HepG2 (cell line): ENCODE measurements around the gene GRAMD4. TPM values are rescaled to one million over a fixed set of nuclear protein-coding genes. Genes with fewer than 3 reads are reported as not detected.

Source experiments
- ATF7-NPFF ChIP-seq: sonication (generic); formaldehyde crosslinking; IDR thresholded peaks from 2 replicates; pipeline ENCODE4 v1.8.1; 2023; ENCODE audit warnings: mild to moderate bottlenecking, low read depth, missing genetic modification reagents, moderate library complexity
- CHCHD3 ChIP-seq: sonication (generic); formaldehyde crosslinking; IDR thresholded peaks from 2 replicates; pipeline ENCODE4 v1.8.0; 2022; ENCODE audit warnings: mild to moderate bottlenecking, missing genetic modification reagents, moderate library complexity
- HCFC1 ChIP-seq: fragments of 150-350 bp; IDR thresholded peaks from 2 replicates; pipeline ENCODE4 v1.6.1; 2014; ENCODE audit warnings: low read depth, low read length
- HNRNPUL1 ChIP-seq: fragments of 200-400 bp; formaldehyde crosslinking; IDR thresholded peaks from 2 replicates; pipeline ENCODE4 v1.6.1; 2017; ENCODE audit warnings: low read depth, mild to moderate bottlenecking, low read length, moderate library complexity
- JUN ChIP-seq: sonication (generic); formaldehyde crosslinking; IDR thresholded peaks from 2 replicates; pipeline ENCODE4 v1.4.0; 2020; ENCODE audit warnings: mild to moderate bottlenecking, missing genetic modification reagents
- KDM1A ChIP-seq: IDR thresholded peaks from 2 replicates; pipeline ENCODE4 v1.6.1; 2016; ENCODE audit warnings: missing compliant biosample characterization
- KDM5A ChIP-seq: fragments of 200-600 bp; sonication (generic); IDR thresholded peaks from 2 replicates; pipeline ENCODE4 v1.7.0; 2018; ENCODE audit warnings: antibody characterized with exemption, mild to moderate bottlenecking, low read length, borderline replicate concordance
- KLF12 ChIP-seq: sonication (generic); formaldehyde crosslinking; IDR thresholded peaks from 2 replicates; pipeline ENCODE4 v1.4.0; 2020; ENCODE audit warnings: missing genetic modification reagents, borderline replicate concordance
- RBM22 ChIP-seq: fragments of 200-400 bp; formaldehyde crosslinking; optimal IDR thresholded peaks from 2 replicates; pipeline ENCODE3; 2017; ENCODE audit warnings: mild to moderate bottlenecking, low read length, moderate library complexity
- SAP130 ChIP-seq: IDR thresholded peaks from 2 replicates; pipeline ENCODE4 v1.6.1; 2016; ENCODE audit warnings: low read depth
- SATB2 ChIP-seq: sonication (generic); formaldehyde crosslinking; IDR thresholded peaks from 2 replicates; pipeline ENCODE4 v1.5.0; 2020; ENCODE audit warnings: missing genetic modification reagents
- ZFP37 ChIP-seq: sonication (generic); formaldehyde crosslinking; IDR thresholded peaks from 2 replicates; pipeline ENCODE4 v1.4.0; 2020; ENCODE audit warnings: missing genetic modification reagents, borderline replicate concordance
- ZNF337 ChIP-seq: sonication (generic); formaldehyde crosslinking; IDR thresholded peaks from 2 replicates; pipeline ENCODE4 v1.5.1; 2020; ENCODE audit warnings: missing genetic modification reagents, low read depth, mild to moderate bottlenecking, borderline replicate concordance
- ZNF737 ChIP-seq: sonication (generic); formaldehyde crosslinking; IDR thresholded peaks from 2 replicates; pipeline ENCODE4 v1.5.0; 2020; ENCODE audit warnings: missing genetic modification reagents, mild to moderate bottlenecking, borderline replicate concordance
- ZNF788 ChIP-seq: sonication (generic); formaldehyde crosslinking; IDR thresholded peaks from 2 replicates; pipeline ENCODE4 v1.5.0; 2020; ENCODE audit warnings: mild to moderate bottlenecking, missing genetic modification reagents, borderline replicate concordance
- polyA plus RNA-seq, 8 experiments: library from polyadenylated mRNA; depleted of rRNA in 3 of 8; stranded (reverse) in 7 of 8; unstranded in 1 of 8; fragments of >200 nt; fragmentation: Illumina TruSeq in 4 of 8; extraction: Trizol in 4 of 8; gene quantifications; 2 replicates each; pipeline versions ENCODE4 v1.2.1 to v1.2.3, GENCODE V29; 2011 to 2016; ENCODE audit warnings: low read depth in 4 of 8, missing spikeins in 1 of 8, mixed read lengths in 1 of 8; ENCODE audit not compliant: insufficient read depth in 1 of 8
- total RNA-seq, 5 experiments: library from RNA; depleted of rRNA; stranded (reverse); fragments of >200 nt; fragmentation: Illumina TruSeq; extraction: Trizol; gene quantifications; 2 replicates each; pipeline ENCODE4 v1.2.3, GENCODE V29; 2016; ENCODE audit warnings: low read depth in 1 of 5
- TF ChIP-seq, protein P1 (sequence below): sonication (generic); formaldehyde crosslinking; conservative IDR thresholded peaks from 2 replicates; pipeline ENCODE4 v1.4.0; 2020; ENCODE audit warnings: missing genetic modification reagents
- TF ChIP-seq, protein P2 (sequence below): IDR thresholded peaks from 2 replicates; pipeline ENCODE4 v1.6.1; 2016
- TF ChIP-seq, protein P3 (sequence below): sonication (generic); formaldehyde crosslinking; IDR thresholded peaks from 2 replicates; pipeline ENCODE4 v1.4.0; 2020; ENCODE audit warnings: missing genetic modification reagents, borderline replicate concordance
- TF ChIP-seq, protein P4 (sequence below): fragments of 450-650 bp; IDR thresholded peaks from 2 replicates; pipeline ENCODE4 v1.6.1; 2016
- TF ChIP-seq, protein P5 (sequence below): sonication (generic); formaldehyde crosslinking; IDR thresholded peaks from 2 replicates; pipeline ENCODE4 v1.8.0; 2022; ENCODE audit warnings: missing genetic modification reagents, mild to moderate bottlenecking, moderate library complexity, borderline replicate concordance

Gene GRAMD4
- total and polyA plus RNA-seq, 2 of the 13 experiments (the other 11 are each of a cell fraction or from before 2014, with no cell fraction given) = 15.2 to 15.7 TPM

DNA sequence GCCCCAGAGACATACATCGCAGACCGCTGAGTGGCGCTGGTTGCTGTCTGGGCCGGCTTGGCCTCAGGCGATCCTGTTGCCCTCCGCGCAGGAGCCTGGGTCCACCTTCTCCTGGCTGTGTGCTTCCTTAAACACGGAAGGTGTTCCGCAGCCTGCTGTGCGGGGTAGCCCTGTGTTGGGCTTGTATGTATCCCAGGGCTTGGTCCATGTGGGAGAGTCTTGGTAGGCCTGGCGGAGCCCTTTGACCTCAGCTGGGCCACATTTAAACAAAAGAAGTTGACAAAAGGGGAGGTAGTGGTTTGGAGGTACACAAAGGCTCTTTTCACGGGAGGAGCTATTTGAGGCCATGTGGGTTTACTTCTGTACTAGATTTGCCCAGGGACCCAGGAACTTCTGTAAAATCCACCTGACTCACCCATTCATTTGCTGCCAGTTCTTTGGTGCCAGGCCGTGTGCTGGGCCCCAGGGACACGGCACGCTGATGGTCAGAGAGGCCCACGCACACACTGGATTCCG, 11.0 kb upstream of the GRAMD4 start (continued):
- TF ChIP-seq, protein P1, sequence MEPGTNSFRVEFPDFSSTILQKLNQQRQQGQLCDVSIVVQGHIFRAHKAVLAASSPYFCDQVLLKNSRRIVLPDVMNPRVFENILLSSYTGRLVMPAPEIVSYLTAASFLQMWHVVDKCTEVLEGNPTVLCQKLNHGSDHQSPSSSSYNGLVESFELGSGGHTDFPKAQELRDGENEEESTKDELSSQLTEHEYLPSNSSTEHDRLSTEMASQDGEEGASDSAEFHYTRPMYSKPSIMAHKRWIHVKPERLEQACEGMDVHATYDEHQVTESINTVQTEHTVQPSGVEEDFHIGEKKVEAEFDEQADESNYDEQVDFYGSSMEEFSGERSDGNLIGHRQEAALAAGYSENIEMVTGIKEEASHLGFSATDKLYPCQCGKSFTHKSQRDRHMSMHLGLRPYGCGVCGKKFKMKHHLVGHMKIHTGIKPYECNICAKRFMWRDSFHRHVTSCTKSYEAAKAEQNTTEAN (CRISPR knock-in tag) = peak; percentile 64; the same call in 1 of the 2 replicates
- TF ChIP-seq ZFP37 = no peak
- no peak for TF ChIP-seq ZNF337 (CRISPR knock-in tag)
- TF ChIP-seq, protein P2, sequence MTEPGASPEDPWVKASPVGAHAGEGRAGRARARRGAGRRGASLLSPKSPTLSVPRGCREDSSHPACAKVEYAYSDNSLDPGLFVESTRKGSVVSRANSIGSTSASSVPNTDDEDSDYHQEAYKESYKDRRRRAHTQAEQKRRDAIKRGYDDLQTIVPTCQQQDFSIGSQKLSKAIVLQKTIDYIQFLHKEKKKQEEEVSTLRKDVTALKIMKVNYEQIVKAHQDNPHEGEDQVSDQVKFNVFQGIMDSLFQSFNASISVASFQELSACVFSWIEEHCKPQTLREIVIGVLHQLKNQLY (CRISPR knock-in tag) = 0 out of 2 replicates have a peak, but pooled peaks have one; percentile 48
- no peak for TF ChIP-seq CHCHD3 (CRISPR knock-in tag)
- no peak for TF ChIP-seq RBM22
- TF ChIP-seq HCFC1 = no peak
- 0 out of 2 replicates have a peak, but pooled peaks have one; percentile 28 for TF ChIP-seq KLF12 (CRISPR knock-in tag)
- peak; percentile 79; the same call in 1 of the 2 replicates for TF ChIP-seq ZNF788 (CRISPR knock-in tag)
- no peak for TF ChIP-seq ZNF737 (CRISPR knock-in tag)
- no peak for TF ChIP-seq KDM5A
- TF ChIP-seq, protein P3, sequence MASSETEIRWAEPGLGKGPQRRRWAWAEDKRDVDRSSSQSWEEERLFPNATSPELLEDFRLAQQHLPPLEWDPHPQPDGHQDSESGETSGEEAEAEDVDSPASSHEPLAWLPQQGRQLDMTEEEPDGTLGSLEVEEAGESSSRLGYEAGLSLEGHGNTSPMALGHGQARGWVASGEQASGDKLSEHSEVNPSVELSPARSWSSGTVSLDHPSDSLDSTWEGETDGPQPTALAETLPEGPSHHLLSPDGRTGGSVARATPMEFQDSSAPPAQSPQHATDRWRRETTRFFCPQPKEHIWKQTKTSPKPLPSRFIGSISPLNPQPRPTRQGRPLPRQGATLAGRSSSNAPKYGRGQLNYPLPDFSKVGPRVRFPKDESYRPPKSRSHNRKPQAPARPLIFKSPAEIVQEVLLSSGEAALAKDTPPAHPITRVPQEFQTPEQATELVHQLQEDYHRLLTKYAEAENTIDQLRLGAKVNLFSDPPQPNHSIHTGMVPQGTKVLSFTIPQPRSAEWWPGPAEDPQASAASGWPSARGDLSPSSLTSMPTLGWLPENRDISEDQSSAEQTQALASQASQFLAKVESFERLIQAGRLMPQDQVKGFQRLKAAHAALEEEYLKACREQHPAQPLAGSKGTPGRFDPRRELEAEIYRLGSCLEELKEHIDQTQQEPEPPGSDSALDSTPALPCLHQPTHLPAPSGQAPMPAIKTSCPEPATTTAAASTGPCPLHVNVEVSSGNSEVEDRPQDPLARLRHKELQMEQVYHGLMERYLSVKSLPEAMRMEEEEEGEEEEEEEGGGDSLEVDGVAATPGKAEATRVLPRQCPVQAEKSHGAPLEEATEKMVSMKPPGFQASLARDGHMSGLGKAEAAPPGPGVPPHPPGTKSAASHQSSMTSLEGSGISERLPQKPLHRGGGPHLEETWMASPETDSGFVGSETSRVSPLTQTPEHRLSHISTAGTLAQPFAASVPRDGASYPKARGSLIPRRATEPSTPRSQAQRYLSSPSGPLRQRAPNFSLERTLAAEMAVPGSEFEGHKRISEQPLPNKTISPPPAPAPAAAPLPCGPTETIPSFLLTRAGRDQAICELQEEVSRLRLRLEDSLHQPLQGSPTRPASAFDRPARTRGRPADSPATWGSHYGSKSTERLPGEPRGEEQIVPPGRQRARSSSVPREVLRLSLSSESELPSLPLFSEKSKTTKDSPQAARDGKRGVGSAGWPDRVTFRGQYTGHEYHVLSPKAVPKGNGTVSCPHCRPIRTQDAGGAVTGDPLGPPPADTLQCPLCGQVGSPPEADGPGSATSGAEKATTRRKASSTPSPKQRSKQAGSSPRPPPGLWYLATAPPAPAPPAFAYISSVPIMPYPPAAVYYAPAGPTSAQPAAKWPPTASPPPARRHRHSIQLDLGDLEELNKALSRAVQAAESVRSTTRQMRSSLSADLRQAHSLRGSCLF (CRISPR knock-in tag) = no peak
- TF ChIP-seq KDM1A (CRISPR knock-in tag) = no peak
- TF ChIP-seq ATF7-NPFF (CRISPR knock-in tag) = no peak
- TF ChIP-seq, protein P4, sequence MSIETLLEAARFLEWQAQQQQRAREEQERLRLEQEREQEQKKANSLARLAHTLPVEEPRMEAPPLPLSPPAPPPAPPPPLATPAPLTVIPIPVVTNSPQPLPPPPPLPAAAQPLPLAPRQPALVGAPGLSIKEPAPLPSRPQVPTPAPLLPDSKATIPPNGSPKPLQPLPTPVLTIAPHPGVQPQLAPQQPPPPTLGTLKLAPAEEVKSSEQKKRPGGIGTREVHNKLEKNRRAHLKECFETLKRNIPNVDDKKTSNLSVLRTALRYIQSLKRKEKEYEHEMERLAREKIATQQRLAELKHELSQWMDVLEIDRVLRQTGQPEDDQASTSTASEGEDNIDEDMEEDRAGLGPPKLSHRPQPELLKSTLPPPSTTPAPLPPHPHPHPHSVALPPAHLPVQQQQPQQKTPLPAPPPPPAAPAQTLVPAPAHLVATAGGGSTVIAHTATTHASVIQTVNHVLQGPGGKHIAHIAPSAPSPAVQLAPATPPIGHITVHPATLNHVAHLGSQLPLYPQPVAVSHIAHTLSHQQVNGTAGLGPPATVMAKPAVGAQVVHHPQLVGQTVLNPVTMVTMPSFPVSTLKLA = peak; percentile 22; the same call in 1 of the 2 replicates
- TF ChIP-seq, protein P5, sequence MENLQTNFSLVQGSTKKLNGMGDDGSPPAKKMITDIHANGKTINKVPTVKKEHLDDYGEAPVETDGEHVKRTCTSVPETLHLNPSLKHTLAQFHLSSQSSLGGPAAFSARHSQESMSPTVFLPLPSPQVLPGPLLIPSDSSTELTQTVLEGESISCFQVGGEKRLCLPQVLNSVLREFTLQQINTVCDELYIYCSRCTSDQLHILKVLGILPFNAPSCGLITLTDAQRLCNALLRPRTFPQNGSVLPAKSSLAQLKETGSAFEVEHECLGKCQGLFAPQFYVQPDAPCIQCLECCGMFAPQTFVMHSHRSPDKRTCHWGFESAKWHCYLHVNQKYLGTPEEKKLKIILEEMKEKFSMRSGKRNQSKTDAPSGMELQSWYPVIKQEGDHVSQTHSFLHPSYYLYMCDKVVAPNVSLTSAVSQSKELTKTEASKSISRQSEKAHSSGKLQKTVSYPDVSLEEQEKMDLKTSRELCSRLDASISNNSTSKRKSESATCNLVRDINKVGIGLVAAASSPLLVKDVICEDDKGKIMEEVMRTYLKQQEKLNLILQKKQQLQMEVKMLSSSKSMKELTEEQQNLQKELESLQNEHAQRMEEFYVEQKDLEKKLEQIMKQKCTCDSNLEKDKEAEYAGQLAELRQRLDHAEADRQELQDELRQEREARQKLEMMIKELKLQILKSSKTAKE = peak; percentile 78; the same call in 1 of the 2 replicates
- no peak for TF ChIP-seq HNRNPUL1
- TF ChIP-seq JUN (CRISPR knock-in tag) = no peak
- TF ChIP-seq SATB2 = no peak
- peak; percentile 89 for TF ChIP-seq SAP130 (CRISPR knock-in tag)
